ENCODE results near the gene PARP6.

The PARP6 gene, protein sequence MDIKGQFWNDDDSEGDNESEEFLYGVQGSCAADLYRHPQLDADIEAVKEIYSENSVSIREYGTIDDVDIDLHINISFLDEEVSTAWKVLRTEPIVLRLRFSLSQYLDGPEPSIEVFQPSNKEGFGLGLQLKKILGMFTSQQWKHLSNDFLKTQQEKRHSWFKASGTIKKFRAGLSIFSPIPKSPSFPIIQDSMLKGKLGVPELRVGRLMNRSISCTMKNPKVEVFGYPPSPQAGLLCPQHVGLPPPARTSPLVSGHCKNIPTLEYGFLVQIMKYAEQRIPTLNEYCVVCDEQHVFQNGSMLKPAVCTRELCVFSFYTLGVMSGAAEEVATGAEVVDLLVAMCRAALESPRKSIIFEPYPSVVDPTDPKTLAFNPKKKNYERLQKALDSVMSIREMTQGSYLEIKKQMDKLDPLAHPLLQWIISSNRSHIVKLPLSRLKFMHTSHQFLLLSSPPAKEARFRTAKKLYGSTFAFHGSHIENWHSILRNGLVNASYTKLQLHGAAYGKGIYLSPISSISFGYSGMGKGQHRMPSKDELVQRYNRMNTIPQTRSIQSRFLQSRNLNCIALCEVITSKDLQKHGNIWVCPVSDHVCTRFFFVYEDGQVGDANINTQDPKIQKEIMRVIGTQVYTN

DNA sequence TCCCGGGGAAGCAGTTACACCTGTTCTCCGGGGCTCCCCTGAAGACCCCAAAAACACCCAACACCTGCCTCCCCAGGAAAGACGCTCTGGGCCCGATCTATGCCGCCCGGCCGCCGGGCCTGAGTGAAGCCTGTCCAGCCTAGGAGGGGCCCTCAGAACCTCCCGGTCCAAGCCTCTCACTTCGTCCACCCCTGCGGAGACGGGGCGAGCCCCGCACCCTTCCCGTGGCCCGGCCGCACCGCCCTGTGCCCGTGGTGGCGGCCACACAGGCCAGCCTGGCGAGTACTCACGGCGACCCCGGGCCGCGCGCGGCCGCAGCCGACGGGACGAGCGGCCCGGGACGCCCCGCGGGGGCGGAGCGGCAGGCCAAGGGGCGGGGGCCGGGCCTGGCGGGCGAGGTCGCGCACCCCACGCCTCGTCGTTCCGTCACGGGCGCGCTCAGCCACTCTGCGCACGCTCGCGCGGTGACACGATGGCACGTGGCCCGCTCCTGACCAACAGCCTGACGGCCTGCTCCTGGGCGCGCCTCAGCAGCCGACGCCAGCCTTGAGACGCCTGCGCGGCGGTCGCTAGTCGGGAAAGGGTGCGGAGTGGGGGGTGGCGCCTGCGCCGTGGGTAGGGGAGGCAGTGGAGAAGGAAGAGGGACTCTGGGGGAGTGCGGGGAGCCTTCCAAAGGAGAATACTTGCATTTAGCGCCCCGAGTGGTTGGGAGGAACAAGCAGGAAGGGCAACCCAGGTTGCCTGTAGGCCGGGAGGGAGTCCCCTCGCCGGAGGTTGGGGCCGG is at the start of gene PARP6:
Gene PARP6, minus strand, starts transcription at position 342 of the 784 bp plus-strand sequence. CDS start 5,077 bp downstream, outside the sequence.
- in situ Hi-C loops (cut with MboI; ENCODE audit: low sequenced_read_pairs) = no loop called here

DNA sequence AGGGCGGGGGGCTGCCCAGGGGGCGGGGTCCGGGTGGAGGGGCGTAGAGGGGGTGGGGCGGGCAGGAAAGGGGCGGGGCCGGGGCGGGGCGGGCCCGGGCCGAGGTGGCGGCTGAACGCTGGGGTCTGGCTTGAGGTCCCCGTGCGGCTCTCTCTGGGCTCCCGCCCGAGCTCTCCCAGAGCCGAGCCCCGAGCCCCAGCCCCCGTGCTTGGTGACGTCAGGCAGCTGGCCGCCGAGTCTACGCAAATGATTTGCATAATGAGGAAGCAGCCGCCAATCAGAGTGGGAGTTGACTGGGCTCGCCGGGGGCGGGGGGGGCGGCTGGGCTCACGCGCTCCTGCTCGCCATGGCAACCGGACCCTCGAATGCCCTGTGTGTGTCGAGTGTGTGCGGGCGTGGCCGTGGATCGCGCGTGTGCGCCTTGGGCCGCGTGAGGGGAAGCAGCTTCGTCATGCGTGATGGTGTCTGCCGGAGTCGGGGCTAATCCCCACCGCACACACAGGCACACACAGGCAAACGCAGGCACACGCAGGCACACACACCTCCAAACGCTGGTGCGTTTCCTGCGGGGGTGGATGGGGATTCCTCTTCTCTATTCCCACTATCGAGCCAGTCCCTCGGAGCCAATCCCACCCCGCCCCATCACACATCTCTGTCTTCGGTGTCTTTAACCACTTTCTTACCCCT is 47.8 kb upstream of the PARP6 start, which contains the start of gene CELF6:
Gene CELF6, minus strand, starts transcription at position 173 of the 687 bp plus-strand sequence. CDS start 283 bp downstream, outside the sequence.
- in situ Hi-C loops (cut with MboI; ENCODE audit: low sequenced_read_pairs) = no loop called here

DNA sequence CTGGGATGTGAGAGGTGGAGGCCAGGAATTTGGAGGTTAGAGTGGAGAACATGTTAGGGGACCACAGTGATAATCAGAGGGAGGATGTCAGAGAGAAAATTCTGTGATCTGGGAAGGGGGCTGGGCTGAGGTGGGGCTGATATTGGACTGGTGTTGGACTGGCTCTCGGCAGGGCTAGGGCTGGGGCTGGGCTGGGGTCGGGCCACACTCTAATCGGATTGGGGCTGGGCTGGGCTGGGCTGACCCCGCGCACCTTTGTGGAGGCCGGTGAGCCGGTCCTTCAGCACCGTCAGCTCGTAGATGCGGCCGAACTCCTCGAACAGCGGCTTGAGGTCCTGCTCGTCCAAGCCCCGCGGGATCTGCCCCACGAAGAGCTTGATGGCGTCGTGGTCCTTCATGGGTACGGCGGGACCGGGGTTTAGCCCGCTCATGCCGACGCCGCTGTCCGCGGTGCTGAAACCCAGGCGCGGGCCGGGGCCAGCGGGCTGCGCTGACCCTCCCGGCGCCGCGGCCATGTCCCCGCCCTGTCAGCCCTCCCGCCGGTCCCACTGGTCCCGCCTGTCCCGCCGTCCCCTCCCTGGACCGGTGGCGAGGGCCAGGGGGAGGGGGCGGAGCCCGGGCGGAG is 47.1 kb upstream of the PARP6 start:
- in situ Hi-C loops (cut with MboI; ENCODE audit: low sequenced_read_pairs) = no loop called here

DNA sequence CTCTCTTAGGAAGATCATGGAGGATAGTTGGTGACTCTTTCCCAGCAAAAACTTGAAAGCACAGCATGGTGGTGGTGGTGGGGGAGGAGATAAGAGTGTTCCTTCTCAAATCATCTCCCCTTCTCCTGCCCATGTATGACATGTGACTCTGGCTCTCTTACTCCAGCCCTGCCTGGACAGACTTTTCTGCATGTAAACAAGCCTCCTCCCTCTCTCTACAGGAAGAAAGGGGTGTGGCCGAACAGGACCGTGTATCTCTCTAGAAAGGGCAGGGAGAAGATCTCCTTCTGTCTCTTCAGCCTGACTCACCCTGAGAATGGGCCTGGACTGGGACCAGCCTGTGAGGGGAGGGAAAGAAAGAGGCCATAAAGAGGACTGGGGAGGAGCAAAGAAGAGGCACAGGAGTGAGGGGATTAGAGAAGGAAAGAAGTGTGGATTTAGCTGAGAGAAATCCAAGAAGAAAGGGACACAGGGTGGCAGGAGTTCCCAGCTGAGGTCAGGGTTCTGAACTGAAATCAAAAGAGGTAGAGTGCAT is 46.1 kb upstream of the PARP6 start:
- in situ Hi-C loops (cut with MboI; ENCODE audit: low sequenced_read_pairs) = no loop called here

DNA sequence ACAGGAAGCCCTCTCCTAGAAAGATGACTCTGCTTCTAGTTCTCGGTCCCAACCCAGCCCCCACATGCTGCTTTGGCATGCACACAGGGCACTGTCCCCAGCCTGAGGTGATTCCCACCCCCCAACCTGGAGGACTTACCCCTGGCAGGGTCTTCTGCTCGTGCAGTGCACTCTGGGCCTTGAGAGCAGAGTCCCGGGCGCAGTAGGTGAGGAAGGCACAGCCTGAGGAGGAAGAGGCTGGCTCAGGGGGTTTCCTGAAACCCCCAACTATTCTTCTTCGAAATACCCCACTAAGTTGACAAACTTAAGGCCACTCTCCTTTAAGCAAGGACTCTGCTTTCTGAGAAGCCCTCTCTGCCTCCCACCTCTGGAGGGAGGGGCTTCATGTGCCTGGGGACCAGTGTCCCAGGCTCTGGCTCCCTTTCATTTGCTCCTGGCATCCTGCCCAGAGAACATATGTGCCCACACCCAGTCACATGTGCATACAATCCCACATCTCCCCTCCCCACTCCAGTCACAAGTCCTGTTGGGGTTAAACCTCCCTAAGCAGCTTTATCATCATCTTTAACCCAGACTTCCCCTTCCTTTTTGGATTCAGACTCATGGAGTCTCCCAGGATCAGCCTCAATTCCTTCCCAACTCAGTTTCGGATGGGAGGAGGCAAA is 43.5 kb upstream of the PARP6 start:
- in situ Hi-C loops (cut with MboI; ENCODE audit: low sequenced_read_pairs) = no loop called here

DNA sequence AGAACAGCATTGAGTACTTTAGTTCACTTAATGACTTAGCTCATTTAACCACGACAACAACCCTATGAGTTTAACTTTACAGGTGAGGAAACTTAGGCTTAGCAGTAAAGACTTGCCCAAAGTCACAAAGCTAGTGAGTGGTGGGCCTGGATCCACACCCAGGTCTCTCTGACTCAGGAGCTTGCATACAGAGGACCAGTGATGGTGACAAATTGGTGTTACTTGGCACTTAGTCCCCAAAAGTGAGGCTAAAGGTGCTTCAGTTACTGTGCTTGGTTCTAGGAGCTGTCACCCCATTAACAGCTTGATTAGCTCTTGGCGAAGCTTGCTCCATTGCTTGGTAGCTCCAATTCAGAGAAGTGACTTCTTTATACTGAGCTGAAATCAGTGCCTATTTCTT is 41.5 kb upstream of the PARP6 start:
- in situ Hi-C loops (cut with MboI; ENCODE audit: low sequenced_read_pairs) = no loop called here

DNA sequence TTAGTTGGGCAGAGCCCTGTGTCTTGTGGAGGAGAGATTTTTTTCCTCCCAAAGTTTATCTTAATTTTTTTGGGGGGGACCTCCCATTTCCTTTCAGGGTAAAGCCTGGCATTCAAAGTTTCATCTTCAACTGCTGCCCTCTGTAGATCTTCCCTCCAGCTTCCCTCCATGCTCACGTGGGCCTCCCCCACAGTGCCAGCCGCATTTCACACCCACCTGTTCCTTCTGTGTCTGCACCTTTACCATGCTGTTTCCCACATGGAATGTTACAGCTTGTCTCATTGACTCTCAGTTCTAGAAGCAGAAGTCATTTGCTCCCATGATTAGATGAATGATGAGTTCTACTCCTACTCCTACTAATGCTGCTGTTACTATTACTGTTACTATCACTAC is 41.1 kb upstream of the PARP6 start:
- in situ Hi-C loops (cut with MboI; ENCODE audit: low sequenced_read_pairs) = no loop called here

DNA sequence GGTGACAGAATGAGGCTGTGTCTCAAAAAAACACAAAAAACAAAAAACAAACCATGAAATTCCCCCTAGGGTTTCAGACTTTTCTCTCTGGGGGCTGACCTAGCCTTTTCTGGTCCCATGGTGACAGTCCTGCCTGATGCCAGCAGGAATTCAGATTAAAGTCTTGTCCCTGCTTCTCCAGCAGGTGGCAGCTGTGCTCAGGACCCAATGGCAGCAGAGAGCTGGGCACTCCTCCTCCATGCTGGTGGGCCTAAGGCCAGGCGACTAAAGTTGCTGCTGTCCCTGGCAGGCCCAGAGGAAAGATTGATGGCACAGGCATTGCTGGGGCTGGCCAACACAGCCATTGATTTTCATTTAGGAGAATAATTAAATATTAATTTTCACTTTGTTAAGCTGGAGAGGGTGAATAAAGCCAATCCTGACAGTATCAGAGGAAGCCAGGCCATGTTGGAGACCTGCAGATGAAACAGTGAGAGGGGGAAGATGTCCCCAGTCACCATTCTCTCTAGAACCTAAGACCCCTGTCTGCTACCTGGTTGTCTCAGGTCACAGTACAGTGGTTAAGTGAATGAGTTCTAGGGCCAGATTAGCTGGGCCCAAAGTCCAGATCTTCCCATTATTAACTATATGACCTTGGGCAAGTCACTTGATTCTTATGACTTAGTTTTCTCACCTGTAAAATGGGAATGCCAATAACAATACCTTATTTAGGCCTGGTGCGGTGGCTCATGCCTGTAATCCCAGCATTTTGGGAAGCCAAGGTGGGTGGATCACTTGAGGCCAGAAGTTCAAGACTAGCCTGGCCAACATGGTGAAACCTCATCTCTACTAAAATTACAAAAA is 40.5 kb upstream of the PARP6 start:
- in situ Hi-C loops (cut with MboI; ENCODE audit: low sequenced_read_pairs) = no loop called here

DNA sequence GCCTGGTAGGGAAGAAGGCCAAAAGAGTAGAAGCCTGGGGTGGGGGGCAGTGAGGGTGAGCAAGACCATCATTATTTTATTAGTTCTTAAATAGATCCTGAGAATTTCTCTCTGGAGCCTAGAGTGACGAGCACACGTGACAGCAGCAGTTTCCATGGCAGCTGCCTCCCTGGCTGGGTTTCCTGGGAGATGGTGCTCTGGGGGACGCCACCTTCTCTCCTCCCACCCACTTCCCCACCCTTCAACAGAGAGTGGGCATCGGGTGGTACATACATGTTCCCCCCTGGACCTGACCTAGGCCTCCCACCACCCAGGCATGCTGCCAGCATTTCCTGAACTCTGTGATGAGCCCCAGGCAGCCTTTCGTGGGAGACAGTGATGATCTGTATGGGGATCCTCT is 34.7 kb upstream of the PARP6 start:
- in situ Hi-C loops (cut with MboI; ENCODE audit: low sequenced_read_pairs) = no loop called here

DNA sequence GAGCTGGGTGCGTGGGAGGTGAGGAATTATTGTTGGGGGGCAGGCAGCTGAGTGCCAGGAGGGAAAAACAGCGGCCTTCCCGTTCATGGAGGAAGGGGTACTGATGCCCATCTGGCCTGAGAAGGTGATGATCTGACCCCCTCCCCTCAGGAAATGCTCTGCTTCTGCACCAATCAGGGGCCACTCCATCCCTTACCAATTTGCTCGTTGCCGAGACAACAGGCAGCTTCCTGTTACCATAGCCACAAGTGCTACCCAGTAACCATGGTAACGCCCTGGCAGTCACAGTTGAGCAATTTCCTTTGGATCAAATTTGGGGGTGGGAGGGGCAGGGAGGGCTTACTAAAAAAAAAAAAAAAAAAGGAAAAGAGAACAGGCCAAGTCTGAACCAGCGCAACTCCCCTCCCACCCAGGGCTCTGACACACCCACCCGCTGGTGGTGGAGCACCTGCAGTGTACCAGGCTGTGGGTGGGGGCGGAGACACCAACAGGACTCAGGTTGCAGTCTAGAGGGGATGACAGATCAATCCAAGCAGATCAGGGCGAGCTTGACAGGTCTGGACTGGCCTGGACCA is 33.9 kb upstream of the PARP6 start:
- in situ Hi-C loops (cut with MboI; ENCODE audit: low sequenced_read_pairs) = no loop called here

DNA sequence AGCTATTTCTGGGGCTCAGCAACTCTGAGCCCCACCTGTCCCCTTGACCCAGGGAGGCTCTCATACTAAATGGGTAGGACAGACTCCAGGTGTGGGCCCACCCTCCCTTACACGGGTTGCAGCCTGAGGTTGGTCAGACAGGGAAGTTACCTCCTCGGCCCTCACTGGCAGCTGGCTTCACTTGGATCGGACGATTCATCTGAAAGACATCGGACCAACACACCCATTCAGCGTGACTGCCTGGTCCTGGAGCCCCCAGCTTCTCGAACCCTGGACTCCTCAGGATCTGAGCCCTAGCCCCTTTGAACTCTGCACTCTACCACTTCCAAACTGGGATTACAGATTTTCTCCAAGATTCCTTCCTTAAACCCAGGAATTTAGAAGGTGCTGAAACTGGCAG is 32.2 kb upstream of the PARP6 start:
- in situ Hi-C loops (cut with MboI; ENCODE audit: low sequenced_read_pairs) = no loop called here

DNA sequence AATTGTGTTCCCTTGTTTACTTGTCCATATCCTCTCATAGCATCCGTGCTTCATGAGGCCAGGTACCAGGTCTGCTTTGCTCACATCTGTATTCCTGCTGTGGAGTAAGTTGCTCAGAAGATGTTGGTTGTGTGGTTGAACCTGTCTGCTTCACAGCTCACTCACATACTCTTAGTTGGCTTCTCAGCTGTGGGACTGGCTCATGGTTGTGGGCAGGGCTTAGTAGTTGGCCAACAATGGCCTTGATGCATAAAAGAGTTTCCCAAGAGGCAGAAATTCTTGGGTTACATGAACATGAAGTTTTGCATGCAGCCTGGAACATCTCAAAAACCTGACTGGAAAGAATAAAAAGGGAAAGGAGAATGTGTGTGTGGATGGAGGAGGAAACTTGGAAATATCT is 30.6 kb upstream of the PARP6 start:
- in situ Hi-C loops (cut with MboI; ENCODE audit: low sequenced_read_pairs) = no loop called here

DNA sequence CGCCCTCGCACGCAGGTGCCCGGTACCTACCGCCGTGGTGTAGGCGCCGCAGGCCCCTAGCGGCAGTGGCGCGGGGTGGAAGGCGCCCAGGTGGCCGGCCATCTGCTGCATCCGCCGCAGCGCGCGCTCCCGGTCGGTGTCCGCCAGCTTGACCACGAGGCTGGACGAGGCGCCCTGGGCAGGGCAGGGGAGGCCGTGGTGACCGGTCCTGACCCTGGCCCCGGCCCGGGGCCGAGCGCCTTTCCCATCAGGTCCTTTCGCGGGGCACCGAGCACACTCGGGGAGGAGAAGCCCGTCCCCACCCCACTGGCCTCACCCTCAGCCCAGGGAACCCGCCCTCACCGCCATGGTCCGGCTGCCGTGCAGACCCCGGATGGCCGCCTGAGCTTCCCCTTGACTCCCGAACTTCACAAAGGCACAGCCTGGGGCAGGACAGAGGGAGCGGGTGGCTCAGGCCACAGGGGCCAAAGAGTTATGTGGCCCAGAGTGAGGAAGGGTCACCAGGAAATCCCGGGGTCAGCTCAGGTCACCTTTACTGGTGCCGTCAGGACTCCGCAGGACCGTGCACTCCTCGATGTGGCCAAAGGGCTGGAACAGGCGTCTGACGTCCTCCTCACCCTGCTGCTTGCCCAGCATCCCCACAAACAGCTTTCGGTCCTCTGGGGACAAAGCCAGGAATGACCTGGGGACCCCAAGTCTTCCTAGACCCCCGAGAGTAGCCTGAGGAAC is 17.4 kb upstream of the PARP6 start:
- in situ Hi-C loops (cut with MboI; ENCODE audit: low sequenced_read_pairs) = loop anchor here (10.0 kb wide), 1 partner anchor 65 kb away; no protein-coding TSS in a partner anchor

DNA sequence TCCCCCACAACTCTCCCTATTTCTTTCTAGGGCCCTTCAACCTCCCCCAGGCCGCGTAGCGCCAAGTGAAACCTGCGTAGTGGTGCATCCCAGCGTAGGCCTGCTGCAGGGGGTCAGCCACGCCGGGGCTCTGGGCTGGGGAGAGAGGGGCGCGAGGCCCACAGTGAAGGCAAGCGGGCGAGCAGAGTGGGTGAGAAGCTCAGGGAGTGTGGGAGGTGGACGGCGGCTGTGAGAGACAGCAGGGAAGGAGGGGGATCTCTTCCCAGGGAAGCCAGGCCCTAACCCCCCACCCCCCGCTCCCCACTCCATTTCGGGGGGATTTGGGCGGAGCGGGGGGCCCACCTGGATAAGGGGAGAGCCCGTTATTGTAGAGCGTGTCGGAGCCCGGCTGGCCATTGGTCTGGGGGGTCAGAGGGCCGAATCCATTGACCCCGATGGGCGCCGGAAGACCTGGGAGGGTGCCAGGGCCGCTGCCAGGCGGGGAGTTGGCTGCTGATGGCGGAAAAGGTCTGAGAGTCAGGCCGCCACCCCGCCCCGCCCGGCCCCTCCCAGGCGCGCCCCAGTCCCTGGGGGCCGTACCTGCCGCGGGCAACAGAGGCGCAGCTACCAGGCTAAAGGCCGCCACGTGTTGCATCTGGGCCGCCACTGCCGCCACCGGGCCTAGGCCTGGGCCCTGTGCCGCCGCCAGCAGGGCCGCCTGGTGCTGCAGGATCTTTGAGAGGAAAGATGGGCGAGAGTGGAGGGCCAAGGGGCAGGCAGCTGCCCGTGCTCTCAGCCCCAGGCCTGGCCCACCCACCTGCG is 16.6 kb upstream of the PARP6 start:
- in situ Hi-C loops (cut with MboI; ENCODE audit: low sequenced_read_pairs) = loop anchor here (10.0 kb wide), 1 partner anchor 64 kb away; no protein-coding TSS in a partner anchor

DNA sequence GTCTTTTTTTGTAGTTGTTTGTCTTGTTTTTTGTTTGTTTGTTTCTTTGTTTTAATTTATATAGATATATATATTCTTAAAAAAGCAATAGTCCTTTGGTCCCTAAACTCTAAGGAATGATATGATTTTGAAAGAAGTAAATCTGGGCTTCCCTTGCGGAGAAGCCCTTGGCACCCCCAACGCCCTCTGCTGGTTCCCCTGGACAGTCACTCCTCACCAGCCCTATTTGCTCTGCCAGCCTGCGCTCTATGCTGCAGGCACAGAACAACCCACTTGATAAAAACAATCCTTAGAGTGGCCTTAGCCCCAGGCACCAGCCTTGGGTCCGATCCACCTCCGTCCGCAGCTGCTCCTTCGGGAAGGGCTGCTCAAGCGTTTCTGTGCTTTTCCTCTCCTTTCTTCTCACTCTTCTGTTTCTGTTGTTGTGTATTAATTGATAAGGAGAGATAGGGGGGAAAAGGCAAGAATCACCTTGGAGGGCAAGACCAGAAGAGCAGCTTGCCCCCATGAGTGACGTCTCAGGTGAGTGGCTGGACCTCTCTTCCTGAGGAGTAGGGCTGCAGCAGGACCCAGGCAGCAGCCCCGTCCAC is 13.7 kb upstream of the PARP6 start:
- in situ Hi-C loops (cut with MboI; ENCODE audit: low sequenced_read_pairs) = loop anchor here (10.0 kb wide), 1 partner anchor 61 kb away; no protein-coding TSS in a partner anchor

DNA sequence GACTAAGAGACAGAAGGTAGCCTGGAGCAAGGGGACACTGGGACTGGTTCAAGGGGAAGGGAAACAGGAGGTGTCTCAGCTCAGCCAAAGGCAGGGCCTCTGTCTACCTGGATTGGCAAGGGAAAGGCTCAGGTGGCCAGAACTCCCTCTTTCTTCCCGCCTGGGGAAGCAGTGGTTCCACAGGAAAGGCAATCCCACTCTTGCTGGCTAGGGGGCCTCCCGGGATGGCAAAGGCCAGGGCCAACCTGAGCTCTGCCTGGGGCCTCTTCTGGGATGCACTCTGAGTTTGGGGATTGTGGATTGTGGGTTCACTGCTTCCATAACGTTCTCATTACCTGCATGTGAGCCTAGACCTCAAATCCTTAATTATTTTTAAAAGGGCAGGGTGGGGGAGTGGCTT is 13.0 kb upstream of the PARP6 start:
- in situ Hi-C loops (cut with MboI; ENCODE audit: low sequenced_read_pairs) = loop anchor here (10.0 kb wide), 1 partner anchor 61 kb away; no protein-coding TSS in a partner anchor
